Measurements from ENCODE around the gene LDLRAD4. TPM values are rescaled to one million over a fixed set of nuclear protein-coding genes. Genes with fewer than 3 reads are reported as not detected.

LDLRAD4 gene
- total and polyA plus RNA-seq, 2 donors (not counting 1 experiment from before 2014, with no cell fraction given) = 13.9 to 35.7 TPM

DNA sequence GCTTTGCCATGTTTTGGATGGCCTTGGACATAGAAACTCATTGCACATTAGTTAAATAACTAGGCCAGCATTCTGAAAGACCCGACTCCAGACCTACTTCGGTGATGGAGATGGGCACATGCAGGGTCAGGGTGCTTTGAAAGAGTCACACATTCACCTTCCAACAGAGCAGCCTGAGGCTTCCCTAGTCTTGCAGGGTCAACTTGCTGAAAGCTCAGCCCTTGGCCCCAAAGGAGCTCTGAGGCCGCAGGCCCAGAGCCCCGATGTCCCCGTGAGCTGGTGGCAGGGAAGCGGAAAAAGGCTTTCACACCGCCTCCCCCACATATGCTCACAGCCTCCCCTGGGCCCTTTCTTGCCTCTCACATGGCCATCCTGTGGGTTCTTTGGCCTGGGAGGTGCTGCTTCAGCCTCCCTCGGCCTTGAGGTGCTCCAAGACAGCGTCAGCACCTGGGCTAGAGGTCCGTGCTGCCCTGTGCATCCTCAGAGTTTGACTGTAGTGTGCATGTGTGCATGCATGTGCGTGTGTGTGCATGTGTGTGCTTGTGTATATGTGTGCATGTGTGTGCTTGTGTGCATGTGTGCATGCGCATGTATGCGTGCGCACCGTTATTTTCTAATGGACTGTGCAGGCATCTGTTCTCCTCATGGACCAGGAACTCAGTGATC lies 21.6 kb downstream of the LDLRAD4 start:
- H3K4me1 ChIP-seq (ENCODE audit: control insufficient read depth in 2 of 2, insufficient read depth in 2 of 2, low read length in 2 of 2) = no peaks in the 10 kb centered on the region
- H3K4me3 ChIP-seq (ENCODE audit: control extremely low read depth in 1 of 5, extremely low read depth in 1 of 5, insufficient read depth in 1 of 5, low read depth in 2 of 5, low read length in 4 of 5) = no peak overlapping the region
- Mint-ChIP-seq H3K9me3 (ENCODE audit: insufficient read depth) (no peaks in the 10 kb centered on the region), H3K27ac (no peak overlapping the region), H3K27me3 (peaks cover 7% of the 10 kb centered on the region), H3K4me1 (no peaks in the 10 kb centered on the region), H3K4me3 (no peak overlapping the region)
- H3K9ac ChIP-seq (ENCODE audit: low read length) = no peak overlapping the region
- TF ChIP-seq, protein P1, sequence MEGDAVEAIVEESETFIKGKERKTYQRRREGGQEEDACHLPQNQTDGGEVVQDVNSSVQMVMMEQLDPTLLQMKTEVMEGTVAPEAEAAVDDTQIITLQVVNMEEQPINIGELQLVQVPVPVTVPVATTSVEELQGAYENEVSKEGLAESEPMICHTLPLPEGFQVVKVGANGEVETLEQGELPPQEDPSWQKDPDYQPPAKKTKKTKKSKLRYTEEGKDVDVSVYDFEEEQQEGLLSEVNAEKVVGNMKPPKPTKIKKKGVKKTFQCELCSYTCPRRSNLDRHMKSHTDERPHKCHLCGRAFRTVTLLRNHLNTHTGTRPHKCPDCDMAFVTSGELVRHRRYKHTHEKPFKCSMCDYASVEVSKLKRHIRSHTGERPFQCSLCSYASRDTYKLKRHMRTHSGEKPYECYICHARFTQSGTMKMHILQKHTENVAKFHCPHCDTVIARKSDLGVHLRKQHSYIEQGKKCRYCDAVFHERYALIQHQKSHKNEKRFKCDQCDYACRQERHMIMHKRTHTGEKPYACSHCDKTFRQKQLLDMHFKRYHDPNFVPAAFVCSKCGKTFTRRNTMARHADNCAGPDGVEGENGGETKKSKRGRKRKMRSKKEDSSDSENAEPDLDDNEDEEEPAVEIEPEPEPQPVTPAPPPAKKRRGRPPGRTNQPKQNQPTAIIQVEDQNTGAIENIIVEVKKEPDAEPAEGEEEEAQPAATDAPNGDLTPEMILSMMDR (IDR thresholded peaks at IDR 0.05) = no peak
- TF ChIP-seq EZH2 (IDR thresholded peaks at IDR 0.05; ENCODE audit: borderline replicate concordance, insufficient read depth, low read depth, low read length, poor library complexity, severe bottlenecking) = no peak
- 68% methylated on average over 15 of the region's 15 CpGs for WGBS (ENCODE audit: insufficient coverage)
- CTCF ChIA-PET = interaction anchor here (0.6 kb wide), 1 partner anchor 16 kb away, joined by 3 read pairs; no protein-coding TSS in a partner anchor
- H2AFZ ChIP-seq (ENCODE audit: insufficient read depth, low read depth, low read length, poor library complexity, severe bottlenecking) = no peak overlapping the region
- H3K27me3 ChIP-seq (replicated peaks in 1 of 4; ENCODE audit: control extremely low read depth in 1 of 4, control insufficient read depth in 3 of 4, insufficient read depth in 4 of 4, low read length in 3 of 4) = no peaks in the 10 kb centered on the region
- no peaks in the 10 kb centered on the region for H3K36me3 ChIP-seq (replicated peaks in 1 of 2; ENCODE audit: control extremely low read depth in 1 of 2, control insufficient read depth in 1 of 2, extremely low read depth in 1 of 2, insufficient read depth in 2 of 2, low read length in 1 of 2)
- POLR2A ChIA-PET = no interaction called here
- intact Hi-C loops (cut with micrococcal nuclease) = no loop called here
- ATAC-seq (ENCODE audit: low read depth) = no peak
- peaks cover 0 to 4% (median 0%) of the 10 kb centered on the region in 3 donors for H3K9me3 ChIP-seq (ENCODE audit: control extremely low read depth in 1 of 3, control insufficient read depth in 2 of 3, insufficient read depth in 1 of 3, low read length in 2 of 3)
- DNase-seq = no peak
- no peaks in the 10 kb centered on the region for H3K79me2 ChIP-seq (ENCODE audit: control insufficient read depth, insufficient read depth, low read length)
- H3K4me2 ChIP-seq (replicated peaks; ENCODE audit: low read depth, low read length, poor library complexity, severe bottlenecking) = no peak overlapping the region
- no peak overlapping the region for H3K27ac ChIP-seq (ENCODE audit: low read length in 2 of 2)
- no peaks in the 10 kb centered on the region for H4K20me1 ChIP-seq (ENCODE audit: control insufficient read depth, insufficient read depth, low read length, poor library complexity, severe bottlenecking)

DNA sequence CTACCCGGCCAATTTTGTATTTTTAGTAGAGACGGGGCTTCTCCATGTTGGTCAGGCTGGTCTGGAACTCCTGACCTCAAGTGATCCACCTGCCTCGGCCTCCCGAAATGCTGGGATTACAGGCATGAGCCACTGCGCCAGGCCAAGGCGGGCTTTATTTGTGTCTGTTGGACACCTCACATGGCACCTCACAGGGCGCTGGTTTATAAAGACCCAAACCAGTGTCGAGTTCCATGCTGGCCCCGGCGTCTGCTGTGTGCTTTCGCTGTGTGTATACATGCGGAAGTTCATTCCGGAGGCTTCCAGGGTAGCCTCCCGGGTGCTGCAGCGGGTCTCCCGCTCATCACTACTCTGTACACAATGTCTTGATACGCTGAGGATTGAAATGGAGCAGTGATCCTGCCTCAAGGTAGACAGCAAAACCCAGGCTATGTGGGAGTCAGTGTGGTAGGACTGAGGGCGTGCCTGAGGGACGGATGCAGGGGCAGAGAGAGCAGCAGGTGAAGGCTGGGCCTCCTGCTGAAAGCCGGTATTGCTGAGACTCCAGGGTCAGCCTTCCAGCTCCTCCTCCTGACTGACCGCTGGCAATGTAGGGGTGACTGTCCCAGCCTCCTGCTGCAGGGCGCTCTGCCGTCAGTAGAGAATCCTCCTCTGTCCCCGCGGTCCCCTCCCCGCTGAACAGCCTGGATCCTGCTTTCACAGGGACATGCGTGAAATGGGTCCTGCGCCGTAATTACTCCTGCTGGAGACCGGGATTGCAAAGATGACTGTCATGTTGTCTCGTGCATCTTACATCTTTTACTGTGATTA lies 22.7 kb downstream of the LDLRAD4 start:
- H4K20me1 ChIP-seq (ENCODE audit: control insufficient read depth, insufficient read depth, low read length, poor library complexity, severe bottlenecking) = no peaks in the 10 kb centered on the region
- H3K4me2 ChIP-seq (replicated peaks; ENCODE audit: low read depth, low read length, poor library complexity, severe bottlenecking) = no peak overlapping the region
- H3K9ac ChIP-seq (ENCODE audit: low read length) = no peak overlapping the region
- H3K79me2 ChIP-seq (ENCODE audit: control insufficient read depth, insufficient read depth, low read length) = no peaks in the 10 kb centered on the region
- Mint-ChIP-seq H3K27ac (no peak overlapping the region), H3K27me3 (peaks cover 7% of the 10 kb centered on the region), H3K9me3 (ENCODE audit: insufficient read depth) (no peaks in the 10 kb centered on the region), H3K4me1 (no peaks in the 10 kb centered on the region), H3K4me3 (no peak overlapping the region)
- TF ChIP-seq, protein P1 (IDR thresholded peaks at IDR 0.05) = no peak
- no peak for TF ChIP-seq EZH2 (IDR thresholded peaks at IDR 0.05; ENCODE audit: borderline replicate concordance, insufficient read depth, low read depth, low read length, poor library complexity, severe bottlenecking)
- H3K36me3 ChIP-seq (replicated peaks in 1 of 2; ENCODE audit: control extremely low read depth in 1 of 2, control insufficient read depth in 1 of 2, extremely low read depth in 1 of 2, insufficient read depth in 2 of 2, low read length in 1 of 2) = no peaks in the 10 kb centered on the region
- POLR2A ChIA-PET = no interaction called here
- H3K4me3 ChIP-seq (ENCODE audit: control extremely low read depth in 1 of 5, extremely low read depth in 1 of 5, insufficient read depth in 1 of 5, low read depth in 2 of 5, low read length in 4 of 5) = no peak overlapping the region
- H3K9me3 ChIP-seq (ENCODE audit: control extremely low read depth in 1 of 3, control insufficient read depth in 2 of 3, insufficient read depth in 1 of 3, low read length in 2 of 3) = peaks cover 0 to 4% (median 0%) of the 10 kb centered on the region in 3 donors
- DNase-seq = no peak
- CTCF ChIA-PET = interaction anchor here (0.6 kb wide), 2 partner anchors 17 to 24 kb away, joined by 3 to 5 read pairs; no protein-coding TSS in a partner anchor
- H3K27ac ChIP-seq (ENCODE audit: low read length in 2 of 2) = no peak overlapping the region
- no peak overlapping the region for H2AFZ ChIP-seq (ENCODE audit: insufficient read depth, low read depth, low read length, poor library complexity, severe bottlenecking)
- 94% methylated on average over 29 of the region's 31 CpGs for whole genome bisulfite sequencing (ENCODE audit: insufficient coverage)
- intact Hi-C loops (cut with micrococcal nuclease) = no loop called here
- H3K27me3 ChIP-seq (replicated peaks in 1 of 4; ENCODE audit: control extremely low read depth in 1 of 4, control insufficient read depth in 3 of 4, insufficient read depth in 4 of 4, low read length in 3 of 4) = no peaks in the 10 kb centered on the region
- H3K4me1 ChIP-seq (ENCODE audit: control insufficient read depth in 2 of 2, insufficient read depth in 2 of 2, low read length in 2 of 2) = no peaks in the 10 kb centered on the region
- no peak for ATAC-seq (ENCODE audit: low read depth)
